ENCODE results near the gene LETMD1. TPM values are rescaled to one million over a fixed set of nuclear protein-coding genes. Genes with fewer than 3 reads are reported as not detected.

LETMD1 gene
- total RNA-seq (2012; rRNA removed): 31.9 TPM in 2 replicates

GRCh38 chr12:51047655-51048540 is at the start of gene LETMD1:
Gene LETMD1, plus strand, starts transcription at chr12:51048327. Its CDS starts 30 bp downstream, at chr12:51048357.
- Histone ChIP-seq H3K9ac (ENCODE audit: low read depth, low read length) (peak within 1 kb of the TSS; percentile 87), H3K36me3 (ENCODE audit: insufficient read depth, low read length) (peaks cover 3% of the 10 kb centered on the region), H3K27me3 (ENCODE audit: control insufficient read depth, insufficient read depth, low read length) (no peaks in the 10 kb centered on the region), H3K9me3 (replicated peaks; ENCODE audit: low read length) (no peaks in the 10 kb centered on the region), H3K4me1 (ENCODE audit: control insufficient read depth, insufficient read depth, low read length) (peaks cover 12% of the 10 kb centered on the region), H3K4me3 (ENCODE audit: low read length) (peak within 1 kb of the TSS; percentile 86), H3K4me2 (ENCODE audit: low read length) (peak within 1 kb of the TSS; percentile 90)

GRCh38 chr12:50999093-50999492 is 49.0 kb upstream of the LETMD1 start:
- Histone ChIP-seq H3K27me3 (ENCODE audit: control insufficient read depth, insufficient read depth, low read length) (no peaks in the 10 kb centered on the region), H3K4me1 (ENCODE audit: control insufficient read depth, insufficient read depth, low read length) (peaks cover 7% of the 10 kb centered on the region), H3K4me2 (ENCODE audit: low read length) (no peak overlapping the region), H3K9ac (ENCODE audit: low read depth, low read length) (no peak overlapping the region), H3K9me3 (replicated peaks; ENCODE audit: low read length) (no peaks in the 10 kb centered on the region), H3K4me3 (ENCODE audit: low read length) (no peak overlapping the region), H3K36me3 (ENCODE audit: insufficient read depth, low read length) (peaks cover 36% of the 10 kb centered on the region)

- H3K4me1 ChIP-seq (ENCODE audit: control insufficient read depth, insufficient read depth, low read length): peaks cover 7% of the 10 kb centered on the region
- peaks cover 37% of the 10 kb centered on the region for H3K36me3 ChIP-seq (ENCODE audit: insufficient read depth, low read length)
- no peaks in the 10 kb centered on the region for H3K27me3 ChIP-seq (ENCODE audit: control insufficient read depth, insufficient read depth, low read length)
- no peak overlapping the region for H3K4me3 ChIP-seq (ENCODE audit: low read length)
- no peak overlapping the region for H3K9ac ChIP-seq (ENCODE audit: low read depth, low read length)
- H3K9me3 ChIP-seq (replicated peaks; ENCODE audit: low read length): no peaks in the 10 kb centered on the region
- no peak overlapping the region for H3K4me2 ChIP-seq (ENCODE audit: low read length)
These were observed 47.9 kb upstream of the LETMD1 start for GRCh38 chr12:51000245-51000644.

GRCh38 chr12:51001799-51002198 is 46.3 kb upstream of the LETMD1 start:
- Histone ChIP-seq H3K4me3 (ENCODE audit: low read length) (no peak overlapping the region), H3K9ac (ENCODE audit: low read depth, low read length) (no peak overlapping the region), H3K4me1 (ENCODE audit: control insufficient read depth, insufficient read depth, low read length) (peaks cover 7% of the 10 kb centered on the region), H3K9me3 (replicated peaks; ENCODE audit: low read length) (no peaks in the 10 kb centered on the region), H3K4me2 (ENCODE audit: low read length) (no peak overlapping the region), H3K36me3 (ENCODE audit: insufficient read depth, low read length) (peaks cover 25% of the 10 kb centered on the region), H3K27me3 (ENCODE audit: control insufficient read depth, insufficient read depth, low read length) (no peaks in the 10 kb centered on the region)

GRCh38 chr12:51004504-51004903 is 43.6 kb upstream of the LETMD1 start:
- H3K4me1 ChIP-seq (ENCODE audit: control insufficient read depth, insufficient read depth, low read length): peaks cover 17% of the 10 kb centered on the region
- no peaks in the 10 kb centered on the region for H3K27me3 ChIP-seq (ENCODE audit: control insufficient read depth, insufficient read depth, low read length)
- H3K4me3 ChIP-seq (ENCODE audit: low read length): no peak overlapping the region
- H3K9ac ChIP-seq (ENCODE audit: low read depth, low read length): no peak overlapping the region
- H3K4me2 ChIP-seq (ENCODE audit: low read length): no peak overlapping the region
- no peaks in the 10 kb centered on the region for H3K9me3 ChIP-seq (replicated peaks; ENCODE audit: low read length)
- peaks cover 19% of the 10 kb centered on the region for H3K36me3 ChIP-seq (ENCODE audit: insufficient read depth, low read length)

- Histone ChIP-seq H3K36me3 (ENCODE audit: insufficient read depth, low read length) (peaks cover 16% of the 10 kb centered on the region), H3K4me2 (ENCODE audit: low read length) (no peak overlapping the region), H3K4me3 (ENCODE audit: low read length) (no peak overlapping the region), H3K4me1 (ENCODE audit: control insufficient read depth, insufficient read depth, low read length) (peaks cover 21% of the 10 kb centered on the region), H3K9ac (ENCODE audit: low read depth, low read length) (no peak overlapping the region), H3K9me3 (replicated peaks; ENCODE audit: low read length) (no peaks in the 10 kb centered on the region), H3K27me3 (ENCODE audit: control insufficient read depth, insufficient read depth, low read length) (no peaks in the 10 kb centered on the region)
These were observed 43.1 kb upstream of the LETMD1 start for GRCh38 chr12:51005030-51005429.

GRCh38 chr12:51005671-51006070 is 42.5 kb upstream of the LETMD1 start:
- Histone ChIP-seq H3K36me3 (ENCODE audit: insufficient read depth, low read length) (peaks cover 15% of the 10 kb centered on the region), H3K4me1 (ENCODE audit: control insufficient read depth, insufficient read depth, low read length) (peaks cover 22% of the 10 kb centered on the region), H3K4me2 (ENCODE audit: low read length) (no peak overlapping the region), H3K9me3 (replicated peaks; ENCODE audit: low read length) (no peaks in the 10 kb centered on the region), H3K27me3 (ENCODE audit: control insufficient read depth, insufficient read depth, low read length) (no peaks in the 10 kb centered on the region), H3K4me3 (ENCODE audit: low read length) (no peak overlapping the region), H3K9ac (ENCODE audit: low read depth, low read length) (no peak overlapping the region)

- peak overlapping the region; percentile 31 for H3K4me3 ChIP-seq (ENCODE audit: low read length)
- H3K9me3 ChIP-seq (replicated peaks; ENCODE audit: low read length): no peaks in the 10 kb centered on the region
- peaks cover 40% of the 10 kb centered on the region for H3K4me1 ChIP-seq (ENCODE audit: control insufficient read depth, insufficient read depth, low read length)
- H3K27me3 ChIP-seq (ENCODE audit: control insufficient read depth, insufficient read depth, low read length): no peaks in the 10 kb centered on the region
- peaks cover 9% of the 10 kb centered on the region for H3K36me3 ChIP-seq (ENCODE audit: insufficient read depth, low read length)
- H3K4me2 ChIP-seq (ENCODE audit: low read length): peak overlapping the region; percentile 71
- H3K9ac ChIP-seq (ENCODE audit: low read depth, low read length): peak overlapping the region; percentile 72
These were observed 39.6 kb upstream of the LETMD1 start for GRCh38 chr12:51008329-51009055.

GRCh38 chr12:51009056-51009440 is 39.1 kb upstream of the LETMD1 start:
- no peaks in the 10 kb centered on the region for H3K27me3 ChIP-seq (ENCODE audit: control insufficient read depth, insufficient read depth, low read length)
- H3K4me2 ChIP-seq (ENCODE audit: low read length): peak overlapping the region; percentile 71
- H3K9me3 ChIP-seq (replicated peaks; ENCODE audit: low read length): no peaks in the 10 kb centered on the region
- peaks cover 9% of the 10 kb centered on the region for H3K36me3 ChIP-seq (ENCODE audit: insufficient read depth, low read length)
- peak overlapping the region; percentile 72 for H3K9ac ChIP-seq (ENCODE audit: low read depth, low read length)
- H3K4me3 ChIP-seq (ENCODE audit: low read length): peak overlapping the region; percentile 31
- peaks cover 40% of the 10 kb centered on the region for H3K4me1 ChIP-seq (ENCODE audit: control insufficient read depth, insufficient read depth, low read length)

- Histone ChIP-seq H3K36me3 (ENCODE audit: insufficient read depth, low read length) (no peaks in the 10 kb centered on the region), H3K9ac (ENCODE audit: low read depth, low read length) (no peak overlapping the region), H3K27me3 (ENCODE audit: control insufficient read depth, insufficient read depth, low read length) (no peaks in the 10 kb centered on the region), H3K9me3 (replicated peaks; ENCODE audit: low read length) (no peaks in the 10 kb centered on the region), H3K4me3 (ENCODE audit: low read length) (no peak overlapping the region), H3K4me1 (ENCODE audit: control insufficient read depth, insufficient read depth, low read length) (peaks cover 40% of the 10 kb centered on the region), H3K4me2 (ENCODE audit: low read length) (no peak overlapping the region)
These were observed 36.2 kb upstream of the LETMD1 start for GRCh38 chr12:51011955-51012354.

- H3K36me3 ChIP-seq (ENCODE audit: insufficient read depth, low read length): no peaks in the 10 kb centered on the region
- H3K4me3 ChIP-seq (ENCODE audit: low read length): peak overlapping the region; percentile 14
- no peaks in the 10 kb centered on the region for H3K27me3 ChIP-seq (ENCODE audit: control insufficient read depth, insufficient read depth, low read length)
- H3K9ac ChIP-seq (ENCODE audit: low read depth, low read length): no peak overlapping the region
- H3K4me2 ChIP-seq (ENCODE audit: low read length): peak overlapping the region; percentile 37
- H3K4me1 ChIP-seq (ENCODE audit: control insufficient read depth, insufficient read depth, low read length): peaks cover 40% of the 10 kb centered on the region
- H3K9me3 ChIP-seq (replicated peaks; ENCODE audit: low read length): no peaks in the 10 kb centered on the region
These were observed 35.4 kb upstream of the LETMD1 start for GRCh38 chr12:51012570-51013236.

Measured in skeletal muscle satellite cell (primary cell).